Measurements from ENCODE around the gene CEP85L.

CEP85L gene

DNA sequence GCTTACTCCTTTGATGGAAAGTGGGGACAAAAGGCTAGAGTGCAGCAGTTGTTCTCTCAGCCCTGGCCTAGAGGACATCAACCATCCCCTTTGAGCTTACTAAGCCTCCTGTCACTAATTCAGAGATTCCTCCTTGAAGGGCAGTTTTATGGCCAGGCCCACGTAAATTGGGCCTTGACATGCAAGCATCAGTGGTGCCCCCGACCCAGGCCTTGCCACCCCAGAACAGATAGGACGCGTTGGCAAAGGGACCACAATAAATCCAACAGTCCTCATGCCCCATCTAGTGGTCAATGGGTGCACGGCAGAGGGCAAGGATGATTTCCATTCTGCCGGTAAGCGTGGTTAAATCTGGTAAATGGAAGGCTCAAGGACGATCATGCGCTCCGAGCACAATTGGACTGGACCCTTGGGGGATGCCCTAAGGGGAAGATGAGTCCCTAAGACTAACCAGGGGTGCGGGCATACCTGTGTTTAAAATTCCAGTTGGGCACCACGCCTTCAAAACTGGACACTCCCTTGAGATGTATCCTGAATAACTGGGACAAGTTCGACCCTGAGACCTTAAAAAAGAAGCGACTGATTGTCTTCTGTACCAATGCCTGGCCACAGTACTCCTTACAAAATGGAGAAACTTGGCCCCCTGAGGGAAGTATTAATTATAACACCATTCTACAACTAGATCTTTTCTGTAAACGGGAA, 32.6 kb downstream of the CEP85L start:
- peaks cover 6% of the 10 kb centered on the region for H3K27me3 Mint-ChIP-seq (ENCODE audit: low read depth, poor library complexity)
- TF ChIP-seq, protein P1, sequence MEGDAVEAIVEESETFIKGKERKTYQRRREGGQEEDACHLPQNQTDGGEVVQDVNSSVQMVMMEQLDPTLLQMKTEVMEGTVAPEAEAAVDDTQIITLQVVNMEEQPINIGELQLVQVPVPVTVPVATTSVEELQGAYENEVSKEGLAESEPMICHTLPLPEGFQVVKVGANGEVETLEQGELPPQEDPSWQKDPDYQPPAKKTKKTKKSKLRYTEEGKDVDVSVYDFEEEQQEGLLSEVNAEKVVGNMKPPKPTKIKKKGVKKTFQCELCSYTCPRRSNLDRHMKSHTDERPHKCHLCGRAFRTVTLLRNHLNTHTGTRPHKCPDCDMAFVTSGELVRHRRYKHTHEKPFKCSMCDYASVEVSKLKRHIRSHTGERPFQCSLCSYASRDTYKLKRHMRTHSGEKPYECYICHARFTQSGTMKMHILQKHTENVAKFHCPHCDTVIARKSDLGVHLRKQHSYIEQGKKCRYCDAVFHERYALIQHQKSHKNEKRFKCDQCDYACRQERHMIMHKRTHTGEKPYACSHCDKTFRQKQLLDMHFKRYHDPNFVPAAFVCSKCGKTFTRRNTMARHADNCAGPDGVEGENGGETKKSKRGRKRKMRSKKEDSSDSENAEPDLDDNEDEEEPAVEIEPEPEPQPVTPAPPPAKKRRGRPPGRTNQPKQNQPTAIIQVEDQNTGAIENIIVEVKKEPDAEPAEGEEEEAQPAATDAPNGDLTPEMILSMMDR (IDR thresholded peaks at IDR 0.05), result peak; percentile 70
- H3K36me3 Mint-ChIP-seq (ENCODE audit: low read depth), result peaks cover 59% of the 10 kb centered on the region
- peak overlapping the region; percentile 62 for H3K27ac Mint-ChIP-seq
- H3K4me1 Mint-ChIP-seq, result peaks cover 38% of the 10 kb centered on the region
- H3K4me3 Mint-ChIP-seq, result no peak overlapping the region
- peaks cover 49% of the 10 kb centered on the region for H3K9me3 Mint-ChIP-seq
- peak; percentile 49 for DNase-seq

DNA sequence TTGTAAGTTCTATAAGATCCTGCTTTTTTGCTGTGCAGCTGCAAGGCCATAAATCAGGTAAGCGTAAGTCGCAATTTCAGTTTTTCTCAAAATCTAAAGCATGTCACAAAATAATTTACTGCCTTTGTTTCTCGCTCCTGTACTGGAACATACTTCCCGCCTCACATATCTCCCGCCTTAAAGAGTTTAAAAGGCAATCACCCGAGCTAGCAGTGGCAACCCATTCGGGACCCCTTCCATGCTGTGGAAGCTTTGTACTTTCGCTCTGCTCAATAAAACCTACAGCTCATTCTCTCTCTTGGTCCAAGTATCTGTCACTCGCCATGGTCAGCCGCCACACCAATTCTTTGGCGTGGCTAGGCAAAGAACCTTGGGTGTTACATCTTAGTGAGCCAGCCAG, 34.0 kb downstream of the CEP85L start:
- H3K9me3 Mint-ChIP-seq, result peaks cover 57% of the 10 kb centered on the region
- peaks cover 61% of the 10 kb centered on the region for H3K36me3 Mint-ChIP-seq (ENCODE audit: low read depth)
- peak; percentile 8 for DNase-seq
- peaks cover 6% of the 10 kb centered on the region for H3K27me3 Mint-ChIP-seq (ENCODE audit: low read depth, poor library complexity)
- peaks cover 38% of the 10 kb centered on the region for H3K4me1 Mint-ChIP-seq
- H3K4me3 Mint-ChIP-seq, result peak overlapping the region; percentile 11
- TF ChIP-seq, protein P1 (IDR thresholded peaks at IDR 0.05), result no peak
- peak overlapping the region; percentile 96 for H3K27ac Mint-ChIP-seq

DNA sequence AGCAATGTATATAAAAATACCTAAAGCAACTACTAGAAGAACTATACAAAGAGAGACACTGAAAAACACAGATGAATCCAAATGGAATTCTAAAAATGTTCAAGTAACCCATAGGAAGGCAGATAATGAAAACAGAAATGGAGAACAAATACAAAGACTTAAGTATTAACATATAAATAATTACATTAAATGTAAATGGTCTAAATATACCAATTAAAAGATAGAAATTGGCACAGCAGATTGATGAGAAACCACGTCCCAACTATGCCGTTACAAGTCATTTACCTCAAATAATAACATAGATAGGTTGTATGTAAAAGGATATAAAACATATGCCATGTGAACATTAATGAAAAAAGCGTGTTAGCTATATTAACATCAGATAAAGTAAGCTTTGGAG, 40.1 kb downstream of the CEP85L start:
- H3K27me3 Mint-ChIP-seq (ENCODE audit: low read depth, poor library complexity), result peaks cover 6% of the 10 kb centered on the region
- TF ChIP-seq, protein P1 (IDR thresholded peaks at IDR 0.05), result no peak
- no peak overlapping the region for H3K27ac Mint-ChIP-seq
- DNase-seq, result no peak
- no peak overlapping the region for H3K4me3 Mint-ChIP-seq
- H3K4me1 Mint-ChIP-seq, result no peaks in the 10 kb centered on the region
- H3K9me3 Mint-ChIP-seq, result peaks cover 44% of the 10 kb centered on the region
- H3K36me3 Mint-ChIP-seq (ENCODE audit: low read depth), result peaks cover 52% of the 10 kb centered on the region

DNA sequence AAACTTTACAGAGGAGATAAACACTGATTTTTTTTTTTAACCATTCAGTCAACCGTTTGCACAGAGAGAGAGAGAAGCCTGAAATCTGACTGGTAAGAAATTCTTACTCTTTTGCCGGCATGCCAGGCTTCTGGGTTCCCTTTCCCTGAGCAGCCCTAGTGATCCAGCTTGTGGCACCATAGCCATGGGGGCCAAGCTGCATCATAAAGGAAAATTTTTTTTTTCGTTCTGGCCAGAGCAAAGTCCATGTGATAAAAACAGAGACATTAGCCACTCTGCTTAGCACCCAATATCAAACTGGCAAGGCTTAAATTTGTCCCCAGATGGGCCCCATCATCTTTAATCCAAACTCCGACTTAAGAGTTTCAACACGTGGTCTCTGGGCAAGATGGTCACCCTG, 44.5 kb downstream of the CEP85L start:
- DNase-seq, result no peak
- H3K27me3 Mint-ChIP-seq (ENCODE audit: low read depth, poor library complexity), result peaks cover 2% of the 10 kb centered on the region
- peaks cover 51% of the 10 kb centered on the region for H3K36me3 Mint-ChIP-seq (ENCODE audit: low read depth)
- H3K27ac Mint-ChIP-seq, result no peak overlapping the region
- H3K9me3 Mint-ChIP-seq, result peaks cover 45% of the 10 kb centered on the region
- no peaks in the 10 kb centered on the region for H3K4me1 Mint-ChIP-seq
- no peak overlapping the region for H3K4me3 Mint-ChIP-seq
- TF ChIP-seq, protein P1 (IDR thresholded peaks at IDR 0.05), result no peak

- DNase-seq, result no peak
- Mint-ChIP-seq H3K9me3 (peaks cover 39% of the 10 kb centered on the region), H3K36me3 (ENCODE audit: low read depth) (peaks cover 45% of the 10 kb centered on the region), H3K4me3 (no peak overlapping the region), H3K27ac (no peak overlapping the region), H3K27me3 (ENCODE audit: low read depth, poor library complexity) (peaks cover 2% of the 10 kb centered on the region), H3K4me1 (no peaks in the 10 kb centered on the region)
- TF ChIP-seq, protein P1 (IDR thresholded peaks at IDR 0.05), result no peak
These were observed 45.1 kb downstream of the CEP85L start for GRCh38 chr6:118606268-118606667.

DNA sequence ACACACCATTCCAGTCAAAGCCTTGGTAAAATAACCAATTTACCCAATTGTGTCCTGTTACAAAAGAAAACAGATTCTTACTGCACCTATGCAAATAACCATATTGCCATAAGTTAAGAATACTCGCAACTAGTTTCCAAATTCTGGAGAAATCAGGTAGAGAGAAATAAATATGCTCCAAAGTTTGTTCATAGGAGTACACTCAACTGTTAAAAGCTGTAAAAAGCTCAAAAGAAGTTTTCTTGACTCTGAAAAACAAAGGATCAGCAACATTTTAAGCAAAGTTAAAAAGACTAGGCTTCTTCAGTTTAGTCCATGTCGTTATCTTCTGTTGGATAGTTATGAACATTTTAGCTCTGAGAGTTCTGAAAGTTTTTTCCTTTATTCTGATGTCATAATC, 48.0 kb downstream of the CEP85L start:
- peaks cover 31% of the 10 kb centered on the region for H3K9me3 Mint-ChIP-seq

More for the DNA sequence above, 48.0 kb downstream of the CEP85L start:
- no peak overlapping the region for H3K4me3 Mint-ChIP-seq
- H3K36me3 Mint-ChIP-seq (ENCODE audit: low read depth), result peaks cover 36% of the 10 kb centered on the region
- H3K4me1 Mint-ChIP-seq, result no peaks in the 10 kb centered on the region
- no peak overlapping the region for H3K27ac Mint-ChIP-seq
- H3K27me3 Mint-ChIP-seq (ENCODE audit: low read depth, poor library complexity), result peaks cover 2% of the 10 kb centered on the region
- TF ChIP-seq, protein P1 (IDR thresholded peaks at IDR 0.05), result no peak
- DNase-seq, result no peak

Data from nephron progenitor cell (in vitro differentiated cells).